Small intestine (tissue), 16 donors: ENCODE results near the gene OAS1. TPM values are rescaled to one million over a fixed set of nuclear protein-coding genes. Genes with fewer than 3 reads are reported as not detected.
A peak's percentile ranks its signal among the peaks of the same experiment; 100 is the strongest.

ENCODE experiments used
- DNase-seq, 2 donors: peaks; one replicate each; pipeline versions ENCODE4 v3.0.0 to v3.0.0-alpha.2; 2013
- FAIRE-seq: peaks from 2 replicates; lab custom pipeline; 2012; peaks lifted over from hg19 to GRCh38; lab: Jason Lieb, UNC
- H3K27ac ChIP-seq, 3 donors: one replicate each; pipeline ENCODE4 v1.5.1; 2013; ENCODE audit warnings: low read length in 2 of 3, mild to moderate bottlenecking in 2 of 3, control low read depth in 1 of 3, inconsistent platforms in 1 of 3, low read depth in 1 of 3, moderate library complexity in 1 of 3
- H3K27me3 ChIP-seq, 3 donors: one replicate each; pipeline ENCODE4 v1.6.1; 2013; ENCODE audit warnings: low read length in 3 of 3, inconsistent platforms in 1 of 3; ENCODE audit not compliant: control insufficient read depth in 3 of 3, insufficient read depth in 3 of 3
- H3K36me3 ChIP-seq, 3 donors: one replicate each; pipeline ENCODE4 v1.6.1; 2013; ENCODE audit warnings: low read length in 3 of 3, inconsistent platforms in 1 of 3, low read depth in 1 of 3, mild to moderate bottlenecking in 1 of 3, moderate library complexity in 1 of 3; ENCODE audit not compliant: control insufficient read depth in 3 of 3, insufficient read depth in 2 of 3
- H3K4me1 ChIP-seq, 3 donors: one replicate each; pipeline ENCODE4 v1.6.1; 2013; ENCODE audit warnings: low read length in 2 of 3, inconsistent platforms in 1 of 3, low read depth in 1 of 3, mild to moderate bottlenecking in 1 of 3, moderate library complexity in 1 of 3; ENCODE audit not compliant: control insufficient read depth in 3 of 3, insufficient read depth in 2 of 3
- H3K4me3 ChIP-seq, 3 donors: one replicate each; pipeline ENCODE4 v1.5.1; 2013; ENCODE audit warnings: low read length in 3 of 3, control low read depth in 1 of 3, inconsistent platforms in 1 of 3, low read depth in 1 of 3, mild to moderate bottlenecking in 1 of 3, moderate library complexity in 1 of 3
- H3K9me3 ChIP-seq, 2 donors: one replicate each; pipeline ENCODE4 v1.6.1; 2013; ENCODE audit warnings: low read depth in 1 of 2, low read length in 1 of 2; ENCODE audit not compliant: control insufficient read depth in 2 of 2, insufficient read depth in 1 of 2
- whole genome bisulfite sequencing, 3 donors: extraction: QIAGEN DNeasy Blood & Tissue Kit; methylation state at CpG; one replicate each; pipeline ENCODE4 v1.1.7; 2013; 5-methylcytosine and 5-hydroxymethylcytosine counted together
- long read RNA-seq, 10 donors: transcript quantifications; one replicate each; lab custom pipeline, GENCODE V29; 2026
- polyA plus RNA-seq, 4 donors: library from polyadenylated mRNA; stranded (reverse) in 3 of 4; unstranded in 1 of 4; fragments of 200-250 nt in 3 of 4; fragments of 120-200 nt in 1 of 4; gene quantifications; one replicate each; pipeline versions ENCODE4 v1.2.1 to v1.2.3, GENCODE V29; 2013
- donor health status: healthy with polysubstance abuse.
- donor health status: control.
- donor health status: control.
- donor health status: Bipolar disorder and iron deficiency.
- donor health status: healthy.

Gene OAS1
- 10 to 100 TPM; 21.3 to 66.9 (median 38.6) TPM for polyA plus RNA-seq
- long read RNA-seq, donor 1, transcript OAS1-203 (5 exons, 1,990 nt) = minor isoform, 7 of 26 reads
- long read RNA-seq, donor 1, transcript OAS1-201 (6 exons, 1,816 nt) = major isoform, 14 of 26 reads
- long read RNA-seq, donor 1, partial matches to known transcripts = 0 of 26 reads
- long read RNA-seq, donor 1, other reads (novel, unspliced or antisense) = 0 of 26 reads
- long read RNA-seq, donor 2, partial matches to known transcripts = 0 of 4 reads
- long read RNA-seq, donor 2, other reads (novel, unspliced or antisense) = 0 of 4 reads
- long read RNA-seq, donor 3, transcript OAS1-206 (4 exons, 950 nt) = major isoform, 5 of 21 reads
- long read RNA-seq, donor 3, partial matches to known transcripts = 11 of 21 reads
- long read RNA-seq, donor 3, other reads (novel, unspliced or antisense) = 0 of 21 reads
- long read RNA-seq, donor 4 = 0 reads
- long read RNA-seq, donor 5, partial matches to known transcripts = 0 of 1 reads
- long read RNA-seq, donor 5, other reads (novel, unspliced or antisense) = 0 of 1 reads
- long read RNA-seq, donor 6, transcript OAS1-201 (6 exons, 1,816 nt) = major isoform, 8 of 12 reads
- long read RNA-seq, donor 6, partial matches to known transcripts = 0 of 12 reads
- long read RNA-seq, donor 6, other reads (novel, unspliced or antisense) = 0 of 12 reads
- long read RNA-seq, donor 7 = 0 reads
- long read RNA-seq, donor 8, partial matches to known transcripts = 0 of 1 reads
- long read RNA-seq, donor 8, other reads (novel, unspliced or antisense) = 0 of 1 reads
- long read RNA-seq, donor 9, partial matches to known transcripts = 0 of 2 reads
- long read RNA-seq, donor 9, other reads (novel, unspliced or antisense) = 0 of 2 reads
- long read RNA-seq, donor 10, transcript OAS1-201 (6 exons, 1,816 nt) = major isoform, 14 of 15 reads
- long read RNA-seq, donor 10, partial matches to known transcripts = 0 of 15 reads
- long read RNA-seq, donor 10, other reads (novel, unspliced or antisense) = 0 of 15 reads

- H3K27me3 ChIP-seq = no peaks in the 10 kb centered on the region
- H3K27ac ChIP-seq = peak within 1 kb of the TSS; percentile 84 to 97 (median 90)
- peaks cover 11 to 18% (median 12%) of the 10 kb centered on the region in 3 donors for H3K4me1 ChIP-seq
- DNase-seq = peak; percentile 90 to 96
- H3K36me3 ChIP-seq = peaks cover 0 to 3% (median 2%) of the 10 kb centered on the region in 3 donors
- H3K4me3 ChIP-seq = peak within 1 kb of the TSS; percentile 49 to 69 (median 58)
- H3K9me3 ChIP-seq = peaks cover 0 to under 1% of the 10 kb centered on the region in 2 donors
- peak; percentile 65 for FAIRE-seq
- 0 to 3% (median 3%) methylated on average over 4 of the region's 4 CpGs for WGBS, 3 donors
Measured at GRCh38 chr12:112906712-112907414, at the start of gene OAS1. Gene OAS1 (plus strand): TSS chr12:112906962. CDS start chr12:112907040, 78 bp downstream.

- Histone ChIP-seq H3K36me3 (no peaks in the 10 kb centered on the region), H3K27me3 (peaks cover 0 to 9% (median 0%) of the 10 kb centered on the region in 3 donors), H3K4me3 (no peak overlapping the region), H3K27ac (no peak overlapping the region), H3K4me1 (no peaks in the 10 kb centered on the region), H3K9me3 (no peaks in the 10 kb centered on the region)
- no peak for FAIRE-seq
- WGBS, 3 donors = 69 to 82% (median 80%) methylated on average over 3 of the region's 3 CpGs
- no peak for DNase-seq
Measured at GRCh38 chr12:112859291-112859690, 47.5 kb upstream of the OAS1 start.

GRCh38 chr12:112860181-112860580 lies 46.6 kb upstream of the OAS1 start:
- WGBS, 3 donors = 56 to 62% (median 56%) methylated on average over 5 of the region's 5 CpGs
- H3K4me1 ChIP-seq = no peaks in the 10 kb centered on the region
- no peak overlapping the region for H3K4me3 ChIP-seq
- no peak for FAIRE-seq
- peaks cover 0 to 9% (median 0%) of the 10 kb centered on the region in 3 donors for H3K27me3 ChIP-seq
- no peaks in the 10 kb centered on the region for H3K36me3 ChIP-seq
- no peaks in the 10 kb centered on the region for H3K9me3 ChIP-seq
- H3K27ac ChIP-seq = no peak overlapping the region
- no peak for DNase-seq

- H3K4me3 ChIP-seq = no peak overlapping the region
- FAIRE-seq (no peak), DNase-seq (no peak)
- H3K4me1 ChIP-seq = no peaks in the 10 kb centered on the region
- H3K27ac ChIP-seq = no peak overlapping the region
- peaks cover 0 to 9% (median 0%) of the 10 kb centered on the region in 3 donors for H3K27me3 ChIP-seq
- H3K9me3 ChIP-seq = no peaks in the 10 kb centered on the region
- WGBS, 3 donors = 77 to 89% (median 83%) methylated on average over 7 of the region's 7 CpGs
- no peaks in the 10 kb centered on the region for H3K36me3 ChIP-seq
Measured at GRCh38 chr12:112861284-112861683, 45.5 kb upstream of the OAS1 start.

- FAIRE-seq = no peak
- DNase-seq = no peak
- no peaks in the 10 kb centered on the region for H3K9me3 ChIP-seq
- no peak overlapping the region for H3K27ac ChIP-seq
- H3K36me3 ChIP-seq = no peaks in the 10 kb centered on the region
- H3K27me3 ChIP-seq = peaks cover 0 to 7% (median 0%) of the 10 kb centered on the region in 3 donors
- H3K4me1 ChIP-seq = no peaks in the 10 kb centered on the region
- H3K4me3 ChIP-seq = no peak overlapping the region
- WGBS, 3 donors = 45 to 64% (median 52%) methylated on average over 11 of the region's 11 CpGs
Measured at GRCh38 chr12:112862636-112863290, 44.0 kb upstream of the OAS1 start.

- H3K4me1 ChIP-seq = no peaks in the 10 kb centered on the region
- no peaks in the 10 kb centered on the region for H3K36me3 ChIP-seq
- FAIRE-seq (no peak), DNase-seq (peak in 1 of 2 donors; percentile 13)
- H3K27me3 ChIP-seq = peaks cover 0 to 7% (median 0%) of the 10 kb centered on the region in 3 donors
- no peak overlapping the region for H3K27ac ChIP-seq
- H3K4me3 ChIP-seq = no peak overlapping the region
- no peaks in the 10 kb centered on the region for H3K9me3 ChIP-seq
- 60 to 65% (median 64%) methylated on average over 5 of the region's 5 CpGs for WGBS, 3 donors
Measured at GRCh38 chr12:112868459-112869041, 38.2 kb upstream of the OAS1 start.

GRCh38 chr12:112869091-112869490 lies 37.7 kb upstream of the OAS1 start:
- Histone ChIP-seq H3K4me3 (no peak overlapping the region), H3K4me1 (no peaks in the 10 kb centered on the region), H3K9me3 (no peaks in the 10 kb centered on the region), H3K27me3 (peaks cover 0 to 8% (median 0%) of the 10 kb centered on the region in 3 donors), H3K36me3 (no peaks in the 10 kb centered on the region), H3K27ac (no peak overlapping the region)
- FAIRE-seq (no peak), DNase-seq (no peak)
- 57 to 75% (median 70%) methylated on average over 2 of the region's 2 CpGs for WGBS, 3 donors
